ENCODE data around the gene HELZ. TPM values are rescaled to one million over a fixed set of nuclear protein-coding genes. Genes with fewer than 3 reads are reported as not detected.

HELZ gene
- polyA plus RNA-seq, 1 experiment = 8.4 TPM

- no peak overlapping the region for H3K4me3 ChIP-seq (ENCODE audit: low read depth, low read length)
- ChIA-PET POLR2A (no interaction called here), CTCF (no interaction called here)
- TF ChIP-seq, protein P1, sequence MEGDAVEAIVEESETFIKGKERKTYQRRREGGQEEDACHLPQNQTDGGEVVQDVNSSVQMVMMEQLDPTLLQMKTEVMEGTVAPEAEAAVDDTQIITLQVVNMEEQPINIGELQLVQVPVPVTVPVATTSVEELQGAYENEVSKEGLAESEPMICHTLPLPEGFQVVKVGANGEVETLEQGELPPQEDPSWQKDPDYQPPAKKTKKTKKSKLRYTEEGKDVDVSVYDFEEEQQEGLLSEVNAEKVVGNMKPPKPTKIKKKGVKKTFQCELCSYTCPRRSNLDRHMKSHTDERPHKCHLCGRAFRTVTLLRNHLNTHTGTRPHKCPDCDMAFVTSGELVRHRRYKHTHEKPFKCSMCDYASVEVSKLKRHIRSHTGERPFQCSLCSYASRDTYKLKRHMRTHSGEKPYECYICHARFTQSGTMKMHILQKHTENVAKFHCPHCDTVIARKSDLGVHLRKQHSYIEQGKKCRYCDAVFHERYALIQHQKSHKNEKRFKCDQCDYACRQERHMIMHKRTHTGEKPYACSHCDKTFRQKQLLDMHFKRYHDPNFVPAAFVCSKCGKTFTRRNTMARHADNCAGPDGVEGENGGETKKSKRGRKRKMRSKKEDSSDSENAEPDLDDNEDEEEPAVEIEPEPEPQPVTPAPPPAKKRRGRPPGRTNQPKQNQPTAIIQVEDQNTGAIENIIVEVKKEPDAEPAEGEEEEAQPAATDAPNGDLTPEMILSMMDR (IDR thresholded peaks at IDR 0.05; ENCODE audit: insufficient read depth, low read depth, low read length) = no peak
- no peak for DNase-seq (ENCODE audit: low read depth)
- no peaks in the 10 kb centered on the region for H3K36me3 ChIP-seq (ENCODE audit: control insufficient read depth, insufficient read depth, low read length)
- H3K27me3 ChIP-seq (ENCODE audit: control insufficient read depth, insufficient read depth, low read length) = peaks cover 4% of the 10 kb centered on the region; the same call in 1 of the 2 replicates
Observed at GRCh38 chr17:67033613-67034012, 211.4 kb downstream of the HELZ start.

- TF ChIP-seq, protein P1 (IDR thresholded peaks at IDR 0.05; ENCODE audit: insufficient read depth, low read depth, low read length) = no peak
- ChIA-PET CTCF (no interaction called here), POLR2A (no interaction called here)
- H3K36me3 ChIP-seq (ENCODE audit: control insufficient read depth, insufficient read depth, low read length) = no peaks in the 10 kb centered on the region
- H3K4me3 ChIP-seq (ENCODE audit: low read depth, low read length) = no peak overlapping the region
- peaks cover 4% of the 10 kb centered on the region; the same call in 1 of the 2 replicates for H3K27me3 ChIP-seq (ENCODE audit: control insufficient read depth, insufficient read depth, low read length)
- no peak for DNase-seq (ENCODE audit: low read depth)
Observed at GRCh38 chr17:67032985-67033384, 212.0 kb downstream of the HELZ start.

DNA sequence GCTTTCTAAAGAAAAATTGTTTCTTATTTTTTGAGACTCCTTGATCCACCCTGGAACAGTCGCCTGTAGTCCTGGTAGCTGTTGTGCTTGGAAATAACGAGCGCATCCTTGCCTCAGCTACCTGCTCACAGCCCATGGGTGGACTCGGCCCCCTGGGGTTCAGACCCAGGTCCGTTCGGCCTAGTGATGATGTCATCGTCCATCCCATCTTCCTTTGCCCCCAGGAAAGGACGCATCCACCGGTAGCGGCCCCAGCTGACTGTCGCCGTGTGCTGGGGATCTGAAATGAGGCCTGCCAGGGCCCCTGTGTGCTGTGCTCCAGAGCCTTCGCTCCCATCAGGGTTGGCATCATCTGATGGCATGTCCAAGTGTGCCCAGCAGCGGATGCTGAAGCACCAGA is 212.6 kb downstream of the HELZ start:
- ChIA-PET POLR2A (no interaction called here), CTCF (interaction anchor here (0.6 to 0.9 kb wide), 2 partner anchors 13 to 387 kb away, joined by 3 read pairs; no protein-coding TSS in a partner anchor)
- Histone ChIP-seq H3K36me3 (ENCODE audit: control insufficient read depth, insufficient read depth, low read length) (no peaks in the 10 kb centered on the region), H3K27me3 (ENCODE audit: control insufficient read depth, insufficient read depth, low read length) (peaks cover 4% of the 10 kb centered on the region; the same call in 1 of the 2 replicates), H3K4me3 (ENCODE audit: low read depth, low read length) (no peak overlapping the region)
- TF ChIP-seq, protein P1 (IDR thresholded peaks at IDR 0.05; ENCODE audit: insufficient read depth, low read depth, low read length) = no peak
- DNase-seq (ENCODE audit: low read depth) = no peak

GRCh38 chr17:67030641-67031040 is 214.4 kb downstream of the HELZ start:
- H3K36me3 ChIP-seq (ENCODE audit: control insufficient read depth, insufficient read depth, low read length) = no peaks in the 10 kb centered on the region
- ChIA-PET POLR2A (no interaction called here), CTCF (no interaction called here)
- TF ChIP-seq, protein P1 (IDR thresholded peaks at IDR 0.05; ENCODE audit: insufficient read depth, low read depth, low read length) = no peak
- no peak for DNase-seq (ENCODE audit: low read depth)
- no peaks in the 10 kb centered on the region; the same call in 1 of the 2 replicates for H3K27me3 ChIP-seq (ENCODE audit: control insufficient read depth, insufficient read depth, low read length)
- H3K4me3 ChIP-seq (ENCODE audit: low read depth, low read length) = no peak overlapping the region

- no peak overlapping the region for H3K4me3 ChIP-seq (ENCODE audit: low read depth, low read length)
- H3K27me3 ChIP-seq (ENCODE audit: control insufficient read depth, insufficient read depth, low read length) = no peaks in the 10 kb centered on the region; the same call in 1 of the 2 replicates
- no peaks in the 10 kb centered on the region for H3K36me3 ChIP-seq (ENCODE audit: control insufficient read depth, insufficient read depth, low read length)
- no peak for DNase-seq (ENCODE audit: low read depth)
- TF ChIP-seq, protein P1 (IDR thresholded peaks at IDR 0.05; ENCODE audit: insufficient read depth, low read depth, low read length) = no peak
- ChIA-PET POLR2A (no interaction called here), CTCF (no interaction called here)
Observed at GRCh38 chr17:67027031-67027628, 217.9 kb downstream of the HELZ start.
